HG02763 (cell line): ENCODE data around the gene MYBPHL.
A peak's percentile ranks its signal among the peaks of the same experiment; 100 is the strongest.

Source experiments
- ATAC-seq: cut with Tn5 transposase; IDR thresholded peaks from one replicate; pipeline ENCODE4 v1.9.1; 2021; ENCODE audit warnings: mild to moderate bottlenecking, moderate library complexity; ENCODE audit not compliant: unreplicated experiment

MYBPHL gene

GRCh38 chr1:109253803-109254620 is 52.8 kb downstream of the MYBPHL start:
- ATAC-seq, result no peak

- no peak for ATAC-seq
These were observed 53.7 kb downstream of the MYBPHL start for GRCh38 chr1:109252893-109253802.

- ATAC-seq, result no peak
These were observed 54.5 kb downstream of the MYBPHL start for GRCh38 chr1:109252167-109252892.

GRCh38 chr1:109251277-109252166 is 55.3 kb downstream of the MYBPHL start:
- no peak for ATAC-seq

GRCh38 chr1:109250454-109251276 is 56.1 kb downstream of the MYBPHL start:
- no peak for ATAC-seq

GRCh38 chr1:109249654-109250401 is 57.0 kb downstream of the MYBPHL start:
- ATAC-seq, result peak; percentile 35

- peak; percentile 82 for ATAC-seq
These were observed 57.8 kb downstream of the MYBPHL start, which contains the start of gene CELSR2 for GRCh38 chr1:109248797-109249629. CELSR2 (plus strand) TSS chr1:109249539; CDS start chr1:109250080, 541 bp downstream.

GRCh38 chr1:109248444-109248796 is 58.4 kb downstream of the MYBPHL start:
- ATAC-seq, result no peak

GRCh38 chr1:109247401-109248365 is 59.1 kb downstream of the MYBPHL start:
- no peak for ATAC-seq

- no peak for ATAC-seq
These were observed 60.7 kb downstream of the MYBPHL start for GRCh38 chr1:109246141-109246551.

- ATAC-seq, result no peak
These were observed 62.8 kb downstream of the MYBPHL start for GRCh38 chr1:109243860-109244552.

- ATAC-seq, result no peak
These were observed 63.6 kb downstream of the MYBPHL start for GRCh38 chr1:109243221-109243620.

- no peak for ATAC-seq
These were observed 64.4 kb downstream of the MYBPHL start for GRCh38 chr1:109242387-109242786.
